ENCODE results near the gene CCDC51.
A peak's percentile ranks its signal among the peaks of the same experiment; 100 is the strongest.
"Not testable (repeated sequence)": the region's sequence is repeated elsewhere in the genome, so short reads cannot be mapped to it uniquely, and the experiment has no call there.

The CCDC51 gene

DNA sequence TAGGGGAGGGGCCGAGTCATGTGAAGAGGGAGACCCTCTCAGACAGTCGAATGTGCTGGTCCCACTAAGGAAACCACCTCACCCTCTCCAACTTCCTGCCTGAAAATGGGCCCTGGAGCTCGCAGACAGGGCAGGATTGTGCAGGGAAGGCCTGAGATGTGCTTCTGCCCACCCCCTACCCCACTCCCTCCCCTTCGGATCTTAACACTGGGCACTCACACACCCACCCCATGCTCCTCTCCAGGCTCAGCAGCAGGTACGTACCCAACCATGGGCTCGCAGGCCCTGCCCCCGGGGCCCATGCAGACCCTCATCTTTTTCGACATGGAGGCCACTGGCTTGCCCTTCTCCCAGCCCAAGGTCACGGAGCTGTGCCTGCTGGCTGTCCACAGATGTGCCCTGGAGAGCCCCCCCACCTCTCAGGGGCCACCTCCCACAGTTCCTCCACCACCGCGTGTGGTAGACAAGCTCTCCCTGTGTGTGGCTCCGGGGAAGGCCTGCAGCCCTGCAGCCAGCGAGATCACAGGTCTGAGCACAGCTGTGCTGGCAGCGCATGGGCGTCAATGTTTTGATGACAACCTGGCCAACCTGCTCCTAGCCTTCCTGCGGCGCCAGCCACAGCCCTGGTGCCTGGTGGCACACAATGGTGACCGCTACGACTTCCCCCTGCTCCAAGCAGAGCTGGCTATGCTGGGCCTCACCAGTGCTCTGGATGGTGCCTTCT lies 26.6 kb upstream of the CCDC51 start:
- peak overlapping the region; percentile 75 to 86 (median 78) for H3K4me3 ChIP-seq (ENCODE audit: low read depth in 1 of 5, low read length in 5 of 5)
- H3K36me3 ChIP-seq (ENCODE audit: control insufficient read depth in 5 of 5, insufficient read depth in 5 of 5, low read length in 5 of 5): peaks cover 0 to 60% (median 34%) of the 10 kb centered on the region in 5 donors
- peaks cover 0 to 5% (median 0%) of the 10 kb centered on the region in 5 donors for H3K27me3 ChIP-seq (ENCODE audit: control insufficient read depth in 5 of 5, insufficient read depth in 4 of 5, low read length in 5 of 5)
- no peaks in the 10 kb centered on the region for H3K9me3 ChIP-seq (ENCODE audit: control insufficient read depth in 5 of 5, low read length in 5 of 5)
- peak overlapping the region; percentile 86 to 96 (median 90) for H3K9ac ChIP-seq (ENCODE audit: low read length in 5 of 5)
- H3K4me1 ChIP-seq (ENCODE audit: control insufficient read depth in 5 of 5, insufficient read depth in 5 of 5, low read length in 5 of 5): peaks cover 26 to 66% (median 60%) of the 10 kb centered on the region in 5 donors
- H3K27ac ChIP-seq (ENCODE audit: low read depth, low read length): peak overlapping the region; percentile 99

DNA sequence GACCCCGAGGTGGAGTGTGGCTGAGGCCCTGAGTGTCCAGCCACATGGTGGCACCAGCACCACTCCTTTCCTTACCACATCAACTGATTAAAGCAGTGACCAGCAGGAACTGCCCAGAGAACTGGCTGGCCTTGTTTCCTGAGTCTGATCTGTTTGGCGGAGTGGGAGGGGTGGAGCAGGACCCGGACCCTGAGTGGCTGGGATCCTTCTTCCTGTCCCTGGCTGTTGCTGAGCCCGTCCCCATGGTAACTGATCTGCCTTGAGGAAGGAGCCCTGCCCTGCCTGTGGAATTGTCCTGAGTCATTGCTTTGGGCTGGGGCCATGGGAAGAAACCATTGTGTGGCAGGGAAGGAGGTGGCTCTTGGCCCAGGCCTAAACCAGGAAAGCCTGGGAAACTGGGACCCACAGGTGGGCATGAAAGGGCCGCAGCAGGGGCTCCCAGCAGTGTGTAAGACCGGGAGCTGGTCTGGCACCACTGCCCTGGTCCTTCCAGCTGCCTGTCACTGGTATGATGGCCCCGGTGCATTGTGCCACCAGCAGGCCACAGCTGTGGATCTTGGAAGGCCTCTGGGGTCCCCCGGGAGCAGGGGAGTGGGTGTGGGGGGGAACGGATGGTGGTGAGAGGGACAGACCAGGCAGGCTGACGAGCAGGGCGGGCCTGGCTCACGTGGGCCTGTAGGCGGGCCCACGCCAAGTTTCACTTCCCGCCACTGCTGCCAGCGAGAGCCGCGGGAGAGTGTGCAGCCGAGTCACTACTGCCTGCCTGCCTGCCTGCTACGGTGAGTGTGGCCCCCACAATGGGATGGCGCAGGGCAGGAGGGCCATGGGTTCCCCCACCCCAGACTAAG lies 25.8 kb upstream of the CCDC51 start:
- Histone ChIP-seq H3K9me3 (ENCODE audit: control insufficient read depth in 5 of 5, low read length in 5 of 5) (no peaks in the 10 kb centered on the region), H3K27me3 (ENCODE audit: control insufficient read depth in 5 of 5, insufficient read depth in 4 of 5, low read length in 5 of 5) (peaks cover 0 to 5% (median 0%) of the 10 kb centered on the region in 5 donors), H3K4me3 (ENCODE audit: low read depth in 1 of 5, low read length in 5 of 5) (peak overlapping the region; percentile 75 to 86 (median 78)), H3K36me3 (ENCODE audit: control insufficient read depth in 5 of 5, insufficient read depth in 5 of 5, low read length in 5 of 5) (peaks cover 0 to 68% (median 40%) of the 10 kb centered on the region in 5 donors), H3K27ac (ENCODE audit: low read depth, low read length) (peak overlapping the region; percentile 99), H3K4me1 (ENCODE audit: control insufficient read depth in 5 of 5, insufficient read depth in 5 of 5, low read length in 5 of 5) (peaks cover 26 to 60% (median 59%) of the 10 kb centered on the region in 5 donors), H3K9ac (ENCODE audit: low read length in 5 of 5) (peak overlapping the region; percentile 86 to 96 (median 90))

DNA sequence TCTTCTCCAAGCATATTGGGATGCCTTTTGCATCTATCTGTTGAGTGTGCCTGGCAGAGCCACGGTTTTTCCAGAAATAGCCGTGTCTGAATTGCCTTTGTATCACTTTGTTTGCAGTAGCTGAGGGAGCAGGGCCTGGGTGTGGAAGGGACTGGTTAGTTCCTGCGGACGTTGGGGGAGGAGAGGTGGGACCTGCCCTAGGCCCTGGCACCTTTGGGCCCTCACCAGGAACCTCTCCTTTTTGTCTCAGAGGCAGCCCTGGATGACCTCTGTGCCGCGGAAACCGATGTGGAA lies 25.3 kb upstream of the CCDC51 start:
- peaks cover 26 to 55% (median 53%) of the 10 kb centered on the region in 5 donors for H3K4me1 ChIP-seq (ENCODE audit: control insufficient read depth in 5 of 5, insufficient read depth in 5 of 5, low read length in 5 of 5)
- peak overlapping the region in 4 of 5 donors; percentile 21 to 96 (median 54) for H3K9ac ChIP-seq (ENCODE audit: low read length in 5 of 5)
- peak overlapping the region; percentile 99 for H3K27ac ChIP-seq (ENCODE audit: low read depth, low read length)
- H3K9me3 ChIP-seq (ENCODE audit: control insufficient read depth in 5 of 5, low read length in 5 of 5): no peaks in the 10 kb centered on the region
- peak overlapping the region in 3 of 5 donors; percentile 1 to 11 (median 2) for H3K4me3 ChIP-seq (ENCODE audit: low read depth in 1 of 5, low read length in 5 of 5)
- peaks cover 0 to 70% (median 46%) of the 10 kb centered on the region in 5 donors for H3K36me3 ChIP-seq (ENCODE audit: control insufficient read depth in 5 of 5, insufficient read depth in 5 of 5, low read length in 5 of 5)
- peaks cover 0 to 5% (median 0%) of the 10 kb centered on the region in 5 donors for H3K27me3 ChIP-seq (ENCODE audit: control insufficient read depth in 5 of 5, insufficient read depth in 4 of 5, low read length in 5 of 5)

DNA sequence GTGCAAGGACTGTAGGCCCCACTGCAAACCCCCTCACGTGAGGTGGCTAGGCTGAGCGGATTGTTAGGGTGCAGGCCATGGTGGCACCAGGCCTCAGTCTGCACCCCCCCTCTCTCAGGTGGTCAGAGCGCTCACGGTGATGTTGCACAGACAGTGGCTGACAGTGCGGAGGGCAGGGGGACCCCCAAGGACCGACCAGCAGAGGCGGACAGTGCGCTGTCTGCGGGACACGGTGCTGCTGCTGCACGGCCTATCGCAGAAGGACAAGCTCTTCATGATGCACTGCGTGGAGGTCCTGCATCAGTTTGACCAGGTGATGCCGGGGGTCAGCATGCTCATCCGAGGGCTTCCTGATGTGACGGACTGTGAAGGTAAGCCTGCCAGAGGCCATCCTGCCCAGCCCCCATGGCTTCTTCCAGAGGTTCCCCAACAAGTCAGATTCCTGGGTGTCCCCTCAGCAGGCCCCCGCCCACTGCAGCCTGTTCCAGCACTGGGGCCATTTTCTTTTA lies 24.8 kb upstream of the CCDC51 start:
- H3K9me3 ChIP-seq (ENCODE audit: control insufficient read depth in 5 of 5, low read length in 5 of 5): no peaks in the 10 kb centered on the region
- peaks cover 26 to 51% (median 49%) of the 10 kb centered on the region in 5 donors for H3K4me1 ChIP-seq (ENCODE audit: control insufficient read depth in 5 of 5, insufficient read depth in 5 of 5, low read length in 5 of 5)
- H3K9ac ChIP-seq (ENCODE audit: low read length in 5 of 5): peak overlapping the region in 1 of 5 donors; percentile 45
- peak overlapping the region; percentile 99 for H3K27ac ChIP-seq (ENCODE audit: low read depth, low read length)
- peaks cover 0 to 5% (median 0%) of the 10 kb centered on the region in 5 donors for H3K27me3 ChIP-seq (ENCODE audit: control insufficient read depth in 5 of 5, insufficient read depth in 4 of 5, low read length in 5 of 5)
- H3K4me3 ChIP-seq (ENCODE audit: low read depth in 1 of 5, low read length in 5 of 5): peak overlapping the region in 1 of 5 donors; percentile 1
- H3K36me3 ChIP-seq (ENCODE audit: control insufficient read depth in 5 of 5, insufficient read depth in 5 of 5, low read length in 5 of 5): peaks cover 0 to 70% (median 49%) of the 10 kb centered on the region in 5 donors

DNA sequence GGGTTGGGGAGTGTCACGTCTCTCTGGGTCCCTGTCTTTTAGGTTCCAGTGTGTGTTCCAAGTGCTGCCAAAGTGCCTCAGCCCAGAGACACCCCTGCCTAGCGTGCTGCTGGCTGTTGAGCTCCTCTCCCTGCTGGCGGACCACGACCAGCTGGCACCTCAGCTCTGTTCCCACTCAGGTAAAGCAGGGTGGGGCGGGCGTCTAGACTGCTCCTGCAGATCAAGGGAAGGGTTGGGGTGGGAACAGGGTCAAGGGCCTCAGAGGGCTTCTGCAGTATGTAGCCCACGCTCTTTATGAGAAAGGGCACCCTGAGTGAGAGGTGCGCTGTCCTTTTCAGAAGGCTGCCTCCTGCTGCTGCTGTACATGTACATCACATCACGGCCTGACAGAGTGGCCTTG lies 23.8 kb upstream of the CCDC51 start:
- Histone ChIP-seq H3K36me3 (ENCODE audit: control insufficient read depth in 5 of 5, insufficient read depth in 5 of 5, low read length in 5 of 5) (peaks cover 6 to 70% (median 49%) of the 10 kb centered on the region in 5 donors), H3K27me3 (ENCODE audit: control insufficient read depth in 5 of 5, insufficient read depth in 4 of 5, low read length in 5 of 5) (peaks cover 0 to 5% (median 0%) of the 10 kb centered on the region in 5 donors), H3K4me1 (ENCODE audit: control insufficient read depth in 5 of 5, insufficient read depth in 5 of 5, low read length in 5 of 5) (peaks cover 23 to 40% (median 38%) of the 10 kb centered on the region in 5 donors), H3K4me3 (ENCODE audit: low read depth in 1 of 5, low read length in 5 of 5) (no peak overlapping the region), H3K9ac (ENCODE audit: low read length in 5 of 5) (no peak overlapping the region), H3K27ac (ENCODE audit: low read depth, low read length) (no peak overlapping the region), H3K9me3 (ENCODE audit: control insufficient read depth in 5 of 5, low read length in 5 of 5) (no peaks in the 10 kb centered on the region)

DNA sequence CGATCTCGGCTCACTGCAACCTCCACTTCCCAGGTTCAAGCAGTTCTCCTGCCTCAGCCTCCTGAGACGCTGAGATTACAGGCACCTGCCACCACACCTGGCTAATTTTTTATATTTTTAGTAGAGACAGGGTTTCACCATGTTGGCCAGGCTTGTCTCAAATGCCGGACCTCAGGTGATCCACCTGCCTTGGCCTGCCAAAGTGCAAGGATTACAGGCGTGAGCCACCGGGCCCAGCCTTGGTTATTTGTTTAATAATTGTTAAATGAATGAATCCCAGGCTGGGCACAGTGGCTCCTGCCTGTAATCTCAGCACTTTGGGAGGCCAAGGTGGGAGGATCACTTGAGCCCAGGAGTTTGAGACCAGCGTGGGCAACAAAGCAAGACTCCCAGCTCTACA lies 21.8 kb upstream of the CCDC51 start:
- H3K9me3 ChIP-seq (ENCODE audit: control insufficient read depth in 5 of 5, low read length in 5 of 5); H3K9ac ChIP-seq (ENCODE audit: low read length in 5 of 5); H3K27me3 ChIP-seq (ENCODE audit: control insufficient read depth in 5 of 5, insufficient read depth in 4 of 5, low read length in 5 of 5); H3K4me3 ChIP-seq (ENCODE audit: low read depth in 1 of 5, low read length in 5 of 5); H3K27ac ChIP-seq (ENCODE audit: low read depth, low read length): not testable (repeated sequence)
- peaks cover 9 to 21% (median 19%) of the 10 kb centered on the region in 5 donors for H3K4me1 ChIP-seq (ENCODE audit: control insufficient read depth in 5 of 5, insufficient read depth in 5 of 5, low read length in 5 of 5)
- H3K36me3 ChIP-seq (ENCODE audit: control insufficient read depth in 5 of 5, insufficient read depth in 5 of 5, low read length in 5 of 5): peaks cover 8 to 61% (median 40%) of the 10 kb centered on the region in 5 donors

DNA sequence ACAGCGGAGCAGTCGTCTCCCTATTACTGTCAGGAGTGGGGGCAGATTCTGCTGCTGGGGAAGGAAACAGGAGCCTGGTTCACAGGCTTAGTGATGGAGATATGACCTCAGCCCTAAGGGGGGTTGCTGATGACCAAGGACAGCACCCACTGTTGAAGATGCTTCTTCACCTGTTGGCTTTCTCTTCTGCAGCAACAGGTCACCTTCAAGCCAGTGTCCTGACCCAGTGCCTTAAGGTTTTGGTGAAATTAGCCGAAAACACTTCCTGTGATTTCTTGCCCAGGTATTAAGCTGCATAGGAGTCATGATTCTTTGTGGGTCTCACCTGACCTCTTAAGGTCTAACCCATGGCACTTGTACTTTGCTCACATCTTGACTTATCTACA lies 20.6 kb upstream of the CCDC51 start:
- Histone ChIP-seq H3K4me3 (ENCODE audit: low read depth in 1 of 5, low read length in 5 of 5) (no peak overlapping the region), H3K36me3 (ENCODE audit: control insufficient read depth in 5 of 5, insufficient read depth in 5 of 5, low read length in 5 of 5) (peaks cover 8 to 69% (median 45%) of the 10 kb centered on the region in 5 donors), H3K27me3 (ENCODE audit: control insufficient read depth in 5 of 5, insufficient read depth in 4 of 5, low read length in 5 of 5) (peaks cover 0 to under 1% (median 0%) of the 10 kb centered on the region in 5 donors), H3K9ac (ENCODE audit: low read length in 5 of 5) (no peak overlapping the region), H3K27ac (ENCODE audit: low read depth, low read length) (no peak overlapping the region), H3K4me1 (ENCODE audit: control insufficient read depth in 5 of 5, insufficient read depth in 5 of 5, low read length in 5 of 5) (peaks cover 2 to 10% (median 8%) of the 10 kb centered on the region in 5 donors), H3K9me3 (ENCODE audit: control insufficient read depth in 5 of 5, low read length in 5 of 5) (no peaks in the 10 kb centered on the region)

DNA sequence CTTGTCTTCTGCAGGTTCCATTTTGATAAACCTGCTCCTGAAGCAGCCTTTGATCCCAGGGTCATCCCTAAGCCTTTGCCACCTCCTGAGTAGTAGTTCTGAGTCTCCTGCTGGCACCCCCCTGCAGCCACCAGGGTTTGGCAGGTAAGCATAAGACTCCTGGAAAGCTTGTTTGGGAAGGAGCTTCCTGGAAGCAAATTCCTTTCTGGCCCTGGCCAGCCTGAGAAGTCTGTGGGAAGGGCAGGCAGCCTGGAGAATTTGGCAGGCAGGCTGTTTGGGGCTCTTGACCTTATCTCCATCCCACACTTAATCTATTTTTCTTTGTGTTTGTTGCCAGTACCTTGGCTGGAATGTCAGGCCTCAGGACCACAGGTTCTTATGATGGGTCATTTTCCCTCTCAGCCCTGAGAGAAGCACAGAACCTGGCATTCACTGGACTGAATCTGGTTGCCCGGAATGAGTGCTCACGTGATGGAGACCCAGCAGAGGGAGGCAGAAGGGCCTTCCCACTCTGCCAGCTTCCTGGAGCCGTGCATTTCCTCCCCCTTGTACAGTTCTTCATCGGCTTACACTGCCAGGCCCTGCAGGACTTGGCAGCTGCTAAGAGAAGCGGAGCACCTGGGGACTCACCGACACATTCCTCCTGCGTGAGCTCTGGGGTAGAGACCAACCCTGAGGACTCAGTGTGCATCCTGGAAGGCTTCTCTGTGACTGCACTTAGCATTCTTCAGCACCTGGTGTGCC lies 20.0 kb upstream of the CCDC51 start:
- no peak overlapping the region for H3K27ac ChIP-seq (ENCODE audit: low read depth, low read length)
- H3K4me1 ChIP-seq (ENCODE audit: control insufficient read depth in 5 of 5, insufficient read depth in 5 of 5, low read length in 5 of 5): peaks cover 0 to 5% (median 2%) of the 10 kb centered on the region in 5 donors
- H3K4me3 ChIP-seq (ENCODE audit: low read depth in 1 of 5, low read length in 5 of 5): no peak overlapping the region
- no peak overlapping the region for H3K9ac ChIP-seq (ENCODE audit: low read length in 5 of 5)
- no peaks in the 10 kb centered on the region for H3K9me3 ChIP-seq (ENCODE audit: control insufficient read depth in 5 of 5, low read length in 5 of 5)
- H3K36me3 ChIP-seq (ENCODE audit: control insufficient read depth in 5 of 5, insufficient read depth in 5 of 5, low read length in 5 of 5): peaks cover 11 to 75% (median 48%) of the 10 kb centered on the region in 5 donors
- no peaks in the 10 kb centered on the region for H3K27me3 ChIP-seq (ENCODE audit: control insufficient read depth in 5 of 5, insufficient read depth in 4 of 5, low read length in 5 of 5)

DNA sequence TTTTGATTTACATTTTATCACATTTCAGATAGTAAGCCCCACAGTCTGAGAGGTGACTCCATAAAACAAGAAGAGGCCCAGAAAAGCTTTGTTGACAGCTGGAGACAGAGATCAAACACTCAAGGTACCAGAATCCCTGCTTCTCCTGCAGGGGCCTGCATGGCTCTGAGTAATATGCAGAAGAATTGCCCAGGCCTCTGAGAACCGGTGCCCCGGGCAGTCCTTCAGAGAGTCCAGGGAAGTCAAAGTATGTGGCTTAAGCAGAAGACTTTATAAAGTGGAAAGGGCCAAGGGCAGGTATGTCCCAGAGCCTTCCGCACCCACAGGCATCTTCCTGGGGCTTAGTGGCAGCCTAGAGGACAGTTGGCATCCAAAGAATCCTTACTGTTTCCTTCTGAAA lies 19.4 kb upstream of the CCDC51 start:
- Histone ChIP-seq H3K9ac (ENCODE audit: low read length in 5 of 5) (no peak overlapping the region), H3K27me3 (ENCODE audit: control insufficient read depth in 5 of 5, insufficient read depth in 4 of 5, low read length in 5 of 5) (no peaks in the 10 kb centered on the region), H3K4me3 (ENCODE audit: low read depth in 1 of 5, low read length in 5 of 5) (no peak overlapping the region), H3K27ac (ENCODE audit: low read depth, low read length) (no peak overlapping the region), H3K36me3 (ENCODE audit: control insufficient read depth in 5 of 5, insufficient read depth in 5 of 5, low read length in 5 of 5) (peaks cover 14 to 73% (median 49%) of the 10 kb centered on the region in 5 donors), H3K9me3 (ENCODE audit: control insufficient read depth in 5 of 5, low read length in 5 of 5) (no peaks in the 10 kb centered on the region), H3K4me1 (ENCODE audit: control insufficient read depth in 5 of 5, insufficient read depth in 5 of 5, low read length in 5 of 5) (no peaks in the 10 kb centered on the region)
